ENCODE results near the gene FLAD1.

Gene FLAD1

DNA sequence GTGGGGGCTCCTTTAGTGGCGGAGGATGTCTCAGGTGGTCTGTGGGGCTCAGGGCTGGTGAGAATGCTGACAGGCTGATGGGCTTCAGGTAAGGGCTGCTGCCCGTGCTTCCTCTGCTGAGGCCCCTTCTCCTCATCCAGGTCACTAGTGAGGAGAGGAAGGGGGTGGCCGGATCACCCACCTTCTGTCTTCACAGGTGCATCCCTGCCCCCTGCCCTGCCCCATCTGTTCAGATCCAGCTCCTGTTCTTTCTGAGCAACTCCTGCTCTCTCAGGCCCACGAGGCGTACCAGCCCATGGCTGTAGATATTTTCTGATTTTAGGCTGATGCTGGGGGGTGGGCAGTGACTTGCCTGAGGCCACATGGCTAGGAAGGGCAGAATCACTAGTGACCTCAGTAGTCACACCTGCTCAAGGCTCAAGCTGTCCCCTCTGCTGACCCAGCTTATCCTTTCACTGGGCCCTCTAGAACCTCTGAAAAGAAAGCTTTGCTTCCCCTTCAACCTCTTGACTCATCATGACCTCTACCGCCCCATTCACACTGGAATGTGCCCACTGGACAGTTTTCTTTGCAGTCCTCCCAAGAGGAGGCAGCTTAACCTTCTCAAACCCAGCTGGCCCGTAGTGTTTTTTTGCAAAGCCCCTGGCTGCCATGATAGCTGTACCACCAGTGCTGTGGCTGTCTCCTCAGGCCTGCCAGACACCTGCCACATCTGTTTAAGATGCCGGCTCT is 35.6 kb downstream of the FLAD1 start:
- no peak for DNase-seq

DNA sequence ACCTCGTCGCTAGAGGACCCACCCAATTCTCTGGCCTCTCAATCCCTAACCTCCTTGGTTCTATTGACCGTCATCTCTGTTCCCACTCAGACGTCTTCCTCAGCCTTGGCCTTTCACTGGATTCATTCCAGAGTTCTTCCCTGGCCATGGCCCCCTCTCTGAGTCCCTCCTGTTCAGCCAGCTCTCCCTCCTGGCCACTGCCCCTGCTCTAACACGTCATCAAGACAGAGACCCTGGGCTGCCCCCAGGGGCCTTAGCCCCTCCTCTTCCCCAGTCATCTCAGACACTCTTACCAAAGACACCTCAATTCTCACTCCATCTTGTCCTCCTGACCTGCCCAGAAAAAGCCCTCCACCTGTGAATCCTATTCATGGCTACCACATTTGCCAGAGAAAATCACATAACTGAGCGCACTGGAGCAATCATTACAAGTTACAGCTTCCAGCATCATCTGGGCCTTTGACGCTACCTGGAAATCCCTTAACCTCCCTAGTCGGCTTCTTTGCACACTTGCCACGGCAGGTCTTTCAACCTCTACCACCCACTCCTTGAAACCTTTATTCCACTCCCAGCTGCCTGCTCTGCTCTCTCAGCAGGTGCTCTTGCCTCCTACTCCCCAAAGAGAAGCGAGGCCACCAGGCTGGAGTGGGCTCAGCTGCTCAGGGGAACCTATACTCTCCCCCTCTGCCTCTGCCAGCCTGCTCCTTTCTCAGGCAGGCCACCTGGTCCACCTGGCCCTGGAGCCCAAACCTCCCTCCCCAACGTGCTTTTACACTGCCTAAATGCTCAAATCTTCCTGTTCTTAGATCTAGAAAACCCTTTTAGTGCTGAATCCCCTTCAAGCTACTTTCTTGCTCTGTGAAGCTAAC is 36.5 kb downstream of the FLAD1 start:
- no peak for DNase-seq

DNA sequence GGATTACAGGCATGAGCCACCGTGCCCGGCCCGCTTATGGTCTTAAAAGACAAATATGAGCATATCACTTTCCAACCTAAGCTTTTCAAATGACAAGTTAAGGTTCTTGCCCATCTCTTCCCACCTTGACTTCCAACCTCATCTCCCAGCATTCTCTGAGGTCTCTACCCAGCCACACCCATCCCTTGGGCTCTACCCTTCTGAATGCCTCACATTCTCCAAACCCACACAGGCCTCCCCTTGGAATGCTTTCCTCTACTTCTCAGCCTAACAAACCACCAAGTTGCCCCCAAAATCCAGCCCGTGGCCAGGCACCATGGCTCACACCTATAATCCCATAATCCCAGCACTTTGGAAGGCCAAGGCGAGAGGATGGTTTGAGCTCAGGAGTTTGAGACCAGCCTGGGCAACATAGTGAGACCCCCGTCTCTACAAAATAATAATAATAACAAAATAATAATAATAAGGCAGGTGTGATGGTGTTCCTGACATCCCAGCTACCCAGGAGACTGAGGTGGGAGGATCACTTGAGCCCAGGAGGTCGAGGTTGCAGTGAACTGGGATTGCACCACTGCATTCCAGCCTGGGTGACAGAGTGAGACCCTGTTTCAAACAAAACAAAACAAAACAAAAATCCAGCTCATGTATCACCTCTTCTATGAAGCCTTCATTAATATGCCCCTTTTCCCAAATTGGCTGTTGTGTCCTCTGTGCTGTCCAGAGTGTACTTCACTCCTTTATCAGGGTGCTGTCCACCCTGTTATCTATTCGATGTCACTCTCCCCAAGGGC is 39.2 kb downstream of the FLAD1 start:
- no peak for DNase-seq

DNA sequence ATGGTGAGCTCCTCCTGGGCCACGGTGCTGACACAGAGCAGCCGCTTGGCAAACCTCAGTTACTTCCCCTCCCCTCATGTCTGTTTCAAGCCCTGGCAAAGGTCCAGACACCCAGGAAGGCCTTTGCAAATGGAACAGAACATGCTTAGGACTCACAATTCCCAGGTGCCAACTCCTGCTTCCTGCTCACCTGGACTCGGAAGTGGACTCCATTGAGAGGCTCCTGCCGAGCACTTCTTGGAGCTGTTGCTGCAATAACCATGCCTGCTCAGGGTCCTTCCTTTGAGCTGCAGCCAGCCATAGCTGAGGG is 39.7 kb downstream of the FLAD1 start:
- DNase-seq: peak; percentile 47 to 49

DNA sequence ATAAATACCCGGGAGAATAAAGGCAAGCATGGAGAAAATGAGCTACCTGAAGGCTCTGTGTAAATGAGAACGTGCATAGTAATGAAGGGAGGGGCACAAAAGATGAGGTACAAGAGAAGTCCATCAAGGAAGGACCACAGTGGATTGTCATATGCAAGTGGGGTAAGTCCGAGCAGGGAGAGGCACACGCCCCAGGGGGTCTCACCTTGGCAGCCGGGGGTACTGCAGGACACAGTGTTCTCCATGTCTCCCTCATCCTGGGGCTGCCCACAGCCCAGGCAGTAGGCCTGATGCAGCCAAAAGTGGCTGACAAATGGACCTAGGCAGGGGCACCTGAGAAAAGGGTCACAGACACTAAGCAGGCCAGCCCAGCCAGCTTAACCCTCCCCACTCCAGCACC is 40.5 kb downstream of the FLAD1 start:
- DNase-seq: no peak

DNA sequence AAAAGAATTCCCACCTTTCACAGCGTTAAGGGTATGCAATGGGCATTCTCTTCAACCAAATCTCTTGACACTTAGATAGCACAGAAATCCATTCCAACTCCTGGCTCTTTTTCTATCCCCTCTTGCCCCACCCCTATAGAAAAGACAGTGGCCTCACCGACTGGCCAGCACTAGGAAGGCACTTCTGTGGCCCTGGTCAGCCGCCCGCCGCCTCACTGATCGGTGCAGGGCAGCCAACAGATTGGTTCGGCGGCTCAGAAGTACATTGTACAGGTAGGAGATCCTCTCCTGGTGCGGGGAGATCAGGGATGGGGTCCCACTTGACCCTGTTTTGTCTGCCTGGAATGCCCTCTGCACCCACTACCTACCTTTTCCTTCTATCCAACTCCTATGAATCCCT is 41.2 kb downstream of the FLAD1 start:
- DNase-seq: no peak

DNA sequence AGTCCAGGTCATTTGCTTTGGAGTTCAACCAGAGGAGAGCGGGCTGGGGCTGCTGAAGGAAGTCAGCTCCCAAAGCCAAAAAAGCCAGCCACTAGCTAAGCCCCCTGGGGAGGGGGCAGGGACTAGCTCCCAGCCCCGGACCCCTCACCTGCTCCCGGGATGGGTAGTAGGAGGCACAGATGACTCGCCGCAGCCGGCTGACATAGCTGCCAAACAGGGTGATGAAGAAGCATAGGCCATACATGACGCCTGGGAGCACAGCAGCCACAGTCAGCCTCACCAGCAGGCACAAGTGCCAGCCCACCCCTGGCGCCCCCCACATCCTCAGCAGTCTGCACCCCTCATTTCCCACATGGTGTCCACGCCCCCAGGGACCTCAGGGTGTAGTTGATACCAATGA is 43.0 kb downstream of the FLAD1 start:
- no peak for DNase-seq

DNA sequence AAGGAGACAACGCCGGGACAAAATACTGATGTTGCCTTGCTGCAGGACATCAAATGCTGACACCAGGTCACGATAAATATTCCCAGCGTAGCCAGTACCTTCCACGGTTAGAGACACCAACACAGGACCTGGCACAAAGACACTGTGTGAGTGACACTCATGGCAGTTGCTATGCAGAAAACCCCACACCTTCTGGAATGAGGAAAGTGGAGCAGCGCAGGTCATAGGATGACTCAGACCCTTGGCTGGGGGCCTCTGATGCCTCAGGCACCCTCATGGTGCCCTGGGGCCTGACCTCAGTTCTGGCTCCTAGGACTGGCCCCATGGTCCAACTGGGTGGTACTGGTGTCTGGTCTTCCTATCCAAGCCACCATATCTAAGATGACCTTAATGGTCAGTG is 43.4 kb downstream of the FLAD1 start:
- DNase-seq: no peak

DNA sequence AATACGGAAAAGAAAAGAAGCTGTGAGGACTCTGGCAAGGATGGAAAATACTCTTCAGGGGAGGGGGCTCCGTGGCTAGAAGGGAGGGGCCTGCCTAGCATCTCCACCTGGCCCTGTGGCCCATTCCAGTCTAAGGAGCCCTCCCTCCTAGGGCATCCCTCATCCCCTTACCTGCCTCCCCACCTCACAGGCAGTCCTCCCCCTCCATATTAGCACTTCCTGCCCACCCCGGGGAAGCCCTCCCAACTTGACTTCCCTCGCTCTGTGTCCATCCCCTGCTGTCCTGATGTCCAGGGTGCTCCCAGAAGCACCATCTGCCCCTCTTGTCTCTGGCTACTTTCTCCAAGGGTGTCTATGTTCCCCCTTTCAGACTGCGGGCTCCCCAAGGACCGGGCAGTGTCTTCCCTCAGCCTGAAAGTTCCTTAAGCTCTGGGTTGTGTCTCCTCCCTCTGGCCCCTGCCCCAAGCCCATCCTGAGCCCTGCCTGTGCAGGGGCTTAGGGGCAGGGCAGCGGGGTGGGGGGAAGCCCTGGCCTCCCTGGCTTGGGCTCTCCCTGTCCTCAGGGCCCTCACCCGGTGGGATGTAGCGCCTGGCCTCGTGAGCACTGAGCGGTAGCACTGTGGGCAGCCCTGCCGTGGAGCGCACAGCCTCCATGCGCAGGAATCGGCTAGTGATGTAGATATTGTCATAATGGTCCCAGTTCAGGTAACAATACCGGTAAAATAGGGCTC is 46.5 kb downstream of the FLAD1 start:
- no peak for DNase-seq

DNA sequence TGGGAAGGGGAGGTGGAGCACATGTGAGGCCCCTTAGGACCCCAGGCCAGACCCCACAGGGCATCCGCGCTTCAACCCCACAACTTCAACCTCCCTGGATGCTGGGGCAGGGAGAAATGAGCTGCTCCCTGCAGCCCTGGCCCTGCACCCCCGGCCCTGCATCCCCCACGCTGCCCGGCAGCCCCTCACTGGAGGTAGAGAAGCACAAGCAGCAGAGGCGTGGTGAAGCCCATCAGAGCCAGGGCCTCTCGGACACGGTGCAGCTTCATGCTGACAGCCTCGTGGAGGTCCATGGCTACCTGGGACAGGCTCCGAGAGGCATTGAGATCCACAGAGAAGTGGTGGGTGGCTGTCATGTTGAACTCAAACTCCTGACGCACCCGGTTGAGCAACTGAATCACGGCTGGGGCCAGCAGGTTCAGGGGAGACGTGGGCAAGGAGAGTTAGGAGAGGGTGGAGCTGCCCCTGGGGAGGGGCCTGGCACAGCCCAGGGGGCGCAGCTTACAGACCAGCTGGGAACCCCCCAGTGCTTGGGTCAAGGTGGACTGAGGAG is 47.2 kb downstream of the FLAD1 start:
- no peak for DNase-seq

DNA sequence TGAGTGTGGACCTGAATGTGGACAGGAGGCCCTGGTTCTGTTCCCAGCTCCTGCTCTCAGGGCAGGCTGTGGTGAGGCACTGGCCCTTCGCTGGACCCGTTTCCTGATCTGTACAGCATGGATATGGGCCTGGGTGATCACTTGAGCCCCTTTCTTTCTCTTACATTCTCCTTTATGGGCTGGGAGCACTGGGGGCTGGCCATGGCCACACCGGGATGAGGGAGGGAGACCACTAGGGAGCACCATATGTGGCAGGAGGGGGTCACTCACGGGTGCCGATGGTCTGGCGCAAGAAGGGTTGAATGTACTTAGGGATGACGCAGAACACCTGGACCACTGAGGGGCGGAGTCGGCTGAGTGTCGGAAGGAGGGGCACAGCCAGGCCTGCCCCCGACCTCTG is 47.8 kb downstream of the FLAD1 start:
- no peak for DNase-seq

DNA sequence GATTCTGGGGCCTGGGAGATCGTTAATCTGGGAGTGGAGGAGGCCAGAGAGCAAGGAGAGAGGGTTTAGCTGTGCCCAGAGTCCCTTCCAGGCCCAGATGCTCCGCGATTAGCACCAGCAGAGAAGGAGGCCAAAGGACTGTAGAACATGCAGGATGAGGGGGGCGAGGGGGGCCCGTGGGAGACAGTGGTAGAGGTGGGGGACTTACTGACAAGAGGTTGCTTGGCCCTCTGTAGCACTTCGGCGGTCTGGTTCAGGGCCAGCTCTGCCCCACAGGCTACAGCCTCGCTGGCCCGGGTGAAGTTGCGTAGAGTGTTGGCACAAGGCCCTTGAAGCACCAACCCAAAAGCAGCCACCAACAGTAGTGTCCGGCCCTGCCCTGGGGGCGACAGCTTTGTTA is 49.7 kb downstream of the FLAD1 start:
- DNase-seq: no peak

DNA sequence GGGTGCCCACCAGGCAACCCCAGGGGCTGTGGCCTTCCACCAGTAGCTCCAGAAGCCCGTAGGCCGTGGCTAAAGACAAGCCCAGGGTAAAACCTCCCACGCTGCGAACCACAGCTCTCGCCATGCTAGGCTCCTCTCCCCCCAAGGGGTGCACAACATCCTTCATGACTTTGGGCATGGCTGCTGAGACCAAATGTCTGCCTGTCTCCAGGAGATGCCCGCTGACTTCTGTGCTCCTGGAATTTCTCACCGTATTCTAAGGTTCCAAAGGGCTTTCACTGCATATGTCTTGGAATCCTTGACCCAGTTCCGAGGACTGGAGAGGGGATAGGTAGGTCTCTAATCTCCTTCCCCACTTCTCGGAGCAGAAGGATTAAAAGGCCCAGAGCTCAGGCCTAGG is 50.4 kb downstream of the FLAD1 start, which contains the start of the genes DCST1 and DCST2:
Gene DCST1, plus strand, starts transcription at position 301 of the 400 bp plus-strand sequence. CDS start 213 bp downstream, outside the sequence.
Gene DCST2, minus strand, starts transcription at position 258 of the 400 bp plus-strand sequence. Its CDS starts 80 bp downstream, at position 178.
- DNase-seq: no peak

DNA sequence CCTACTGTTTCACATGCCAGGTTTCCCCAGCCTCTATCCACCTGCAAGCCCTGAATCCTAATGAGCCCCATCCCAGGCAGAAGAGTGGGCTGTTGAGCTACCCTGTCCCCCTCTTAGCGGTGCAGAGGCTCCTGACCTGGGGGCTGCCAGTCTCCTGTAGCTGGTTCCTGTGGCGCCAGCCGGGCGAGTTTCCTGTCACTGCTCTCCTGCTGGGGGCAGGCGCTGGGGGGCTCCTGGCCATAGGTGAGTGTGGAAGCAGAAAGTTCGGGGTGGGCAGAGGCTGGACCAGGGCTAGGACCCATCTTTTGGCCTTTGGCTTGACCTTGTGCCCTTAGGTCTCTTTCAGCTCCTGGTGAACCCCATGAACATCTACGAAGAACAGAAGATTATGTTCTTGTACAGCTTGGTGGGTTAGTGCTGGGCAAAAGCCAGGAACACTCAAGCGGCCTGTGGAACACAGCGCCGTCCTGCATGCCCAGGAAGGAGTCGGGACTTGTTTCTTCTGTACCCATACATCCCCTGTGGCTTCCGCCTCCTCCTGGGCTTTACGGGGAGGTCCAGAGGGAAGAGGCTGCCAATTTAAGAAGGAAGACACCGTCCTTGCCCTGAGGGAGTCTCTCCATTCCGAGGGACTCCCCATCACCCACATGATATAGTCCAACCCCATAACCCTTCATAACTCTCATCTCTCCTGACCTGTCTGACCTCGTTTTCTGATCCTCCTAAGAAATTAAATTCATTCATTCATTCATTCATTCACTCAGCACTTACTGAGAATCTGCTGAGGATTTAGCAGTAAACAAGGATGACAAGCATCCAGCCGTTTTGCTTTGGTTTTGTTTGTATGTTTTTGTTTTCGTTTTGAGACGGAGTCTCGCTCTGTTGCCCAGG is 51.4 kb downstream of the FLAD1 start:
- DNase-seq: no peak

DNA sequence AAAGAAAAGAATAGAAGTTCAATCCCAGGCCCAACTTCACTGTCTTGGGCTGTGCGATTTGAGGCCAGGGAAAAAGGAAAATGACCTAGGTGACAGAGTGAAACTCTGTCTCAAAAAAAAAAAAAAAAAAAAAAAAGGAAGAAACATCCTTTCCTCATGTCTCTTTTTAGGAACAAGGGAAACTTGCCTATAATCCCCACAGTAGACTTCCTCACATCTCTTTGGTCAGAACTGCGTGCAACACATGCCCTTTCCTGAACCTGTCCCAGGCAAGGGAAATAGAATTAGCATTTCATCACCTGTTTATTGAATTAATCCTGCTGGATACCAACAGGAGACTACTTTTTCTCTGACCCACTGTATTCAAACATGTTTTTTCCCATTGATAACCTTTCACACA is 52.8 kb downstream of the FLAD1 start:
- no peak for DNase-seq

DNA sequence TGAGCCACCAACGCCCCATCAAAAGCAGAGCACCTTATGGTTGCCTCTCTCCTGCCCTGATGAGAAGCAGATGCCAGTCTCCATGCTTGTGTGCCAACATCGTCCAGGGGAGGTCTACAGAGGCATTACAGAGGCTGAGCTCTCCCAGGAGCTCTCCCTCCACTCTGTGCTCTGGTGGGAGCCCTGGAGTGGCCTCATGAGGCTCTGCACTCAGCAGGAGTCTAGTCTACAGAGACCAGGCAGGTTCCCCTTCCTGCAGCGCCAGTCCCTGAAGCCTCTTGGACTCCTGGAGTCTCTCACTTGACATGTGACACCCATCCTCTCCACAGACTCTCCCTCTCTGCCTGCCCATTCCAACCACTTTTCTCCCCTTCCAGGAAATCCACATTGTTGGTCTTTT is 53.9 kb downstream of the FLAD1 start:
- peak in 1 of 2 experiments; percentile 20 for DNase-seq

DNA sequence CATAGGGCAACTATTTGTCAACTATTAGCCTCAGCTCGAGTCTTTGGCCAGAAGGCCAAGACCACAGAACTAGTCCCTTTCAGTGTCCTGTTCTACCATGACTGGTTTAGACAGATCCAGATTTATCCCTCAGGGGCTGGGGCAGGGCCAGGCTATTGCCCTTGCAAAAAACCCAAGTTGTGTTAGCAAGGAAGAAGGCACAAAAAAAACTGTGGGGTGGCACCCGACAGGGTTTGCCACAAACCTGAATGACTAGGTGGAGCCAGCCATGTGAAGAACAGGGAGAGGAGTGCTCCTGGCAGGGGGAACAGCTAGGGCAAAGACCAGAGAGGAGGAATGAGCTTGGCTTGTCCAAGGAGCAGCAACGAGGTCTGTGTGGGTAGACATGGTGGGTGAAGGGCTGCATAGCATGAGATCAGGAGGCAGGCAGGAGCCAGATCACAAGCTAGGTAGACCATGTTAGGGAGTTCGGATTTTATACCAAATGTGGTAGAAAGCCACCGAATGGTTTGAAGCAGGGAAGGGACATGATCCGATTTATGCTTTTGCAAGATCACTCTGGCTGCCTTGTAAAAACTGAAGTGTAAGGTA is 54.8 kb downstream of the FLAD1 start:
- no peak for DNase-seq

DNA sequence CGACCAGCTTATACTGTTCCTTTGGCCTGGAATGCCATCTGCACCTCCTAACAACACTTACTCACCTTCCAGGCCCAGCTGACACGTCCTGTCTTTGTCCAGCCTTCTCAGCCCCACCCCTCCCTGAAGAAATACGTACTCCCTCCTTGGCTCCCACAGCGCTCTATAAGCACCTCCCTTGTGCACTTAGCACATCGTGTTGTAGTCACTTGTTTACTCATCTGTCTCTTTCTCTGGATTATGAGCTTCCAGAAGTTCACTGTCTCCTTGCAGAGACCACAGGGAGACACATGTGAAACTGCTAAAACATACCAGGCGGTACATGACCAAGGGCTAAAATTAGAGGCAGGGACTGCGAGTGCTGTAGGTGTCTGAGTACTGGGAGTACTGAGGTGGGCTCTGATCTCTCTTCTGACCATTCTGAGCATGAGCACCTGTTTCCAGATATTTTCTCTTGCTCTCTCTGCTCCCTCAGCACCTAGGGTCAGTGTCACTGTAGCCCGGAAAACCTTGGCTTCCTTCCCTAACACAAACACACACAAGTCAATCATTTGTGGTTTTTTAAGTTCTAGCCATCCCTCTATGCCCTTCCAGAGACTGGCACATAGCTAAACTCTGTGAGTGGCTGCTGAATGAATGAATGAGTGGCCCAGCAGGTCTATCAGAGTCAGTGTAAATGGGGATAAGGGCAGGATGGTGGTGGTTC is 55.6 kb downstream of the FLAD1 start:
- no peak for DNase-seq

DNA sequence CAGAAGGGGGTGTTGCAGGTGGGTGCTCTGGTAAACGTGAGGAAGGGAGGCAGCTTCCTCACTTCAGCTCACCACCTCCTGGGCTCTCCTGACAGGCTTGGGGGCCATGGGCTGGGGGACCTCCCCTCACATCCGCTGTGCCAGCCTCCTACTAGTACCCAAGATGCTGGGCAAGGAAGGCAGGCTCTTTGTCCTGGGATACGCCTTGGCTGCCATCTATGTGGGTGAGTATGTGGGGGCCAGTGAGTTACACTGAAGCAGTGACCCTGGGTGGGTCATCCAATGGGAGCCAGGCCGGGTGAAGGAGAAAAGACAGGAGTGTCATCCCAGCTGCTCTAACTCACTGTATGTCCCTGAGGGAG is 56.1 kb downstream of the FLAD1 start:
- DNase-seq: no peak

DNA sequence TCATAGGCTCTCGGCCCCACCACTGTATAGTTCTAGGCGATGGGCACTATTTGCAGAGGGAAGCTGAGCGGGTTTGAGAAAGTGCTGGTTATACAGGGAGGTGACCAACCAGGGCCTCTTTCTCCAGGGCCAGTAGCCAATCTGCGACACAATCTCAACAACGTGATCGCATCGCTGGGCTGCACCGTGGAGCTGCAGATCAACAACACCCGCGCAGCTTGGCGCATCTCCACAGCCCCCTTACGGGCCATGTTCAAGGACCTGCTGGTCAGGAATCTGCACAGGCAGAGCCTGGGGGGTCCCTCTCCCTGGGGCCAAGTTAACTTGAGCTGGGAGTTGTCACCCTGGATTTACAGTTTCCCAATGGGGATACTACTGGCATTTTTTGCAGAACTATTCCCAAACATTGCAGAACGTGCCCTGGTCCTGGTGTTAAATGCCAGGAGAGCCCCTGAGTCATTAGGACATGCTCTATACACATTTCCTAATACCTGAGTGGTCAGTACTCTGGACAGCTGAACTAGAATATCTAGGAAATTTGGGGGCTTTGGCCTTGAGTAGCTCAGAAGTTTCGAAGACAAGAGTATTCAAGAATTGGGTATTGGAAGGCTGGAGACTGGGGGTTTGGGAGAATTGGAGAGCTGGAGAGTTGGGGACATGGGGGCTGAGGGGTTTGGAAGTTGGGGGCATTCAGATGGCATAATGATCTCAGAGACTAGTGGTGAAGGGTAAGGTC is 57.4 kb downstream of the FLAD1 start:
- no peak for DNase-seq

Measured in Kasumi-1 (cell line).